Skin epidermis (tissue), 12 donors: Measurements from ENCODE around the gene ARSJ.

Source experiments
- H3K27ac ChIP-seq, 21 experiments: fragments of 200-600 bp; sonication (generic) in 11 of 21; one replicate each; pipeline ENCODE4 v1.5.0; 2020; ENCODE audit warnings: mild to moderate bottlenecking in 3 of 21, inconsistent platforms in 2 of 21, moderate library complexity in 2 of 21
- H3K4me3 ChIP-seq, 7 experiments: fragments of 200-600 bp; sonication (generic) in 2 of 7; one replicate each; pipeline ENCODE4 v1.5.0; 2020; ENCODE audit warnings: inconsistent platforms in 2 of 7, mild to moderate bottlenecking in 2 of 7, moderate library complexity in 1 of 7

Gene ARSJ

DNA sequence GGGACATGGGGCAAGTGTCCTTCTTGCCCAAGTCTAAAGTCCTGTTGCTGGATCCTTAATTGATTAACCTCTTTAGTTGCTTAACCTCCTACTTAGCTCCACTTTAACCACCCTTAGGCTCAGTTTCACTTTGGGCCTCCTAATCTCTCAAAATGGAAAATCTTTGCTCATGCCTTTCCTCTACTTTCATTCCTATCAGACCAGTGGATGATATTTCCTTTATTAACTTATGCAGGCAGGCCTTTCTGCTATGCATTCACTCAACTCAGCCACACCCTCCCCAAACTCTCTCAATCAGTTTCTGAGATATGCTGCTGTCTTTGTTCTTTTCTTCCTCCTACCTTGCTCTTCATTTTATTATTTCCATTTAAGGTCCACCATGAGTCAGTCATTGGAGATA lies 14.4 kb upstream of the ARSJ start:
- Histone ChIP-seq H3K4me3 (no peak overlapping the region), H3K27ac (no peak overlapping the region)

- no peak overlapping the region for H3K27ac ChIP-seq
- H3K4me3 ChIP-seq = no peak overlapping the region
Observed at GRCh38 chr4:113990886-113991285, 11.4 kb upstream of the ARSJ start.

DNA sequence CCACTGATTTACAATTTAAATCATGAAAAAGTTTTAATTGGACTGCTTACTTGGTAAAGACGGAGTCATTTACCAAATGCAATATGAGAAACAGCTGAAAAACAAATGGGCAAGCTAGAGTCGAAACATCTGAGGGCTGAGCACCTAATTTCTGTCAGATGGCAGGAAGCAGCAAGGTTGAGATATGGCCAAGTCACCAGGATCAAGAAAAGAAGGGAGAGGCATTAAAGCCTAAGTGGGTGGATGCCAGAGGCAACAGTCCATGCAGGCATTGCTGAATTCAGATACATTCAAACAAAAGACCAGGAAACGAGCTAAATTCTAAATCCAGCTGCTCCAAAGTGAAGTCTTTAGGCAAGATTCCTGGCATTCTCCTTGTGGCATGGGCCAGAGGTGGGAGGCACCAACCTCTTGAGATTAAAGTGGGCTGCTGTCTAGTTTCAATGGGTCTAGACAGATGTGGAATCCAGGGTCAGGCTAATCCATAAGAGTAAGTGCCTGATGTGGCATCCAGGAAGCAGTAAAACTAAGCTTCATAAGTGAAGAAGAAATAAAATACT lies 8.0 kb upstream of the ARSJ start:
- no peak overlapping the region for H3K27ac ChIP-seq

DNA sequence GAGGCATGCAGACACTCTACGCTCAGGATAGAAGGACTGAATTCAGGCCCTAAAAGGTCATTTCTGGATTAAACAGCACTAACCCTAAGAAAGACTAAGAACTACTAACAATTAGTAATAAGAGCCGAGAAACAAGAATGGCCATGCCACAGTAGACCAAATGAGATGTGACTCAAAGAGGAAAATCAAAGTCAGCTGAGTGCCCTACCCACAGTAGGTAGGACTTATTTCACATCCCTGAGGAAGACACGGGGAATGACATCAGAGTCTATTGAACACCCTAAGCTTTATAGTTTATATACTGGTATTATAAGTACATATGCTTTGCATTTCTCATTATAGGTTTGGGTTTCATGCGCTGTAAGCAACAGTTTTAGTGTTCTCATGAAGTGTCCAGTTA lies 2.7 kb upstream of the ARSJ start:
- no peak overlapping the region for H3K27ac ChIP-seq
- no peak overlapping the region for H3K4me3 ChIP-seq

More for the DNA sequence above, 8.0 kb upstream of the ARSJ start:
- H3K4me3 ChIP-seq = no peak overlapping the region

- no peak overlapping the region for H3K27ac ChIP-seq
- no peak overlapping the region for H3K4me3 ChIP-seq
Observed at GRCh38 chr4:113981591-113981990, 2.1 kb upstream of the ARSJ start.

DNA sequence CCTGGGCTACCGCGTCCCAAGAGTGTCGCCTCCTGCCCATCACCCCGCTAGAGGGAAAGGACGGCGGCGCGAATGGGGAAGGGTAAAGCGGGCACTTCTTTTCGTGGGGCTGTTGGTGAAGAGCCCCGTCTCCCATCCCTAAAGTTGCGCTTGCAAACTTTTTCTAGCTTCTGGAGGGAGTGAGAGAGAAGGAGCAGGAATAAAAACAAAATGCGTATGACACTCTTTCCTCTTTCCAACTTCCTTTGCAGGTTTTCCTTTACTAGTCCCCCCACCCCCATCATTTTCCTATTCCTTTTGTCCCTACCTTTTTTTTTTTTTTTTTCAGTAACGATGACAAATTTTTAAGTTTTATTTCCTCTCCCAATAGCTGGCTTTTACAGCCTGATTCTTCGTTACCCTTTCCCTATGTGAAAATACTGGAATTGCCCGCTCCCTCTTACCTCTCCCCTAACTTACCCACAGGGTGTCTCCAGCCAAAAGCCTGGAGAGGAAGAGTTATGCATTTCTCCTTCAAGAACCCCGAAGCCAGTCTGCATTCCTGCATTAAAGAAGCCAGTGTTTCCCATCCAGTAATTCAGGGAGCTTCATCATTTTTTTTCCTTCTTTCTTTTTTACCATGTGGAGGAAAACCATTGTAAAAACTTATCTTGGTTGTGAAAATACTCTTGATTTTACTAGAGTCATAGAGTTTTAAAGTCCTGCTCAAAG lies 613 bp upstream of the ARSJ start:
- H3K4me3 ChIP-seq = peak overlapping the region; percentile 37 to 61 (median 50)
- H3K27ac ChIP-seq = peak overlapping the region in 20 of 21 experiments; percentile 53 to 88 (median 75)

DNA sequence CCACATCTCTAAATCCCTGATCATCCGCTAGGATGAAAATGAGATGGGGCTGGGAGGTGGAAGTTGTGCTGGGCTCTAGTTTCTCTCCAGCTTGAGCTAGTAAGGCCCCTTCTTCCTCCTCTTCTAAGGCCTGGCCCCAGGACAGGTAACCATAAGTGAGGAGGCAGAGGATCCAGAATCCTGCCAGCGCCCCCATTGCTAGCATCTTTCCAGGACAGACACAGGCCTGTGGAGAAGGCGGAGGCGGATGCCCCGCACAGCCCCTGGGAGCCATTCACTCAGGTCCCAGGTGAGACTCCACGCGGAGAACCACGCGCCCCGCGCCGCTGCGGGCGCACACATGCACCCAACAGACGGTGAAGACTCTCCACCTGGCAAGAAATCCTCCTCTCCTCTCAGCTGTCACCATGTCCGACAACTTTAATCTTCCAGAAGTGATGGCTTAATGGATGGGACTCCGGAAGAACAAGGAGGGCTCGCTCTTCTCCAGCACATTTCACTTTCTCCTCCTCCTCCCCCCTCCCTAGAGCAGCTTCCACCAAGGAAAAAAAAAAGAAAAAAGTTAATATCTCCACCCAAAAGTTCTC lies 793 bp downstream of the ARSJ start:
- Histone ChIP-seq H3K27ac (peak overlapping the region in 18 of 21 experiments; percentile 53 to 88 (median 77)), H3K4me3 (peak overlapping the region; percentile 37 to 61 (median 50))

DNA sequence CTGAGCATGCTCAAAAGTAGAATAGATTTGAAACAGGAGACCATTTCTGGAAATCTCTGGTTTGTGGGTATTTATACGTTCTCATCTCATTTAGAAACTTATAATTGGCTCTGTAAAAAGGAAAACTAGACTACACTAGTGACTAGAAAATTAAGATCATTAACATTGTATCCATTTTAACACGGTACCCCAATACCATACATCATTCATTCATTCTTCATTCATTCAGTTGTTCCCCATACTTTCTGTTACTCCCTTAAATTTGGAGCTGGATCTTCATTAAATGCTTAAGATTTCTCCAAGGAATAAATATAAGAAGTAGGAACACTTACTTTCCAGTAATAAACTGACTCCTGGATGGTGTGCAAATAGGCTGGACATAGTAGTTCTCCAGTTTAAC lies 1.3 kb downstream of the ARSJ start:
- H3K4me3 ChIP-seq = peak overlapping the region in 6 of 7 experiments; percentile 37 to 61 (median 50)
- H3K27ac ChIP-seq = peak overlapping the region in 10 of 21 experiments; percentile 67 to 88 (median 81)

- Histone ChIP-seq H3K4me3 (peak overlapping the region in 3 of 7 experiments; percentile 6 to 60 (median 49)), H3K27ac (peak overlapping the region in 5 of 21 experiments; percentile 1 to 83 (median 42))
Observed at GRCh38 chr4:113977526-113977855, 2.0 kb downstream of the ARSJ start.

- H3K4me3 ChIP-seq = peak overlapping the region in 3 of 7 experiments; percentile 6 to 60 (median 49)
- peak overlapping the region in 5 of 21 experiments; percentile 1 to 83 (median 42) for H3K27ac ChIP-seq
Observed at GRCh38 chr4:113976741-113977525, 2.5 kb downstream of the ARSJ start.

DNA sequence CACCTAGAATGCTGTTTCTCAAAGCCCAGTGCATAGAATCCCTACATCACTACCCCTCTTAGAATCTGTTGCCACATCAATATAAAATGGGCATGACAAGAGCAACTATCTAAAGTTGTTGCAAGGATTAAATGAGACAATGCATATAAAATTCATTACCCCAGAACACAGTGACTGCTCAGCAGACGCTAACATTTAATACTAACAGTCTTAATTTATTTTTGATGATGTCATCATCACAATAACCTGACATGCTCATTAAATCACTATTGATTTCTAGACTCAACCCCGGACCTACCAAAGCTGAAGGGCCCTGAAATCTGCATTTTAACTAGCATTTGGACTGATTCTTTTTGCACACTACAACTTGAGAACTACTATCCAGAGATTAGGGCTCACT lies 3.9 kb downstream of the ARSJ start:
- H3K27ac ChIP-seq = no peak overlapping the region
- no peak overlapping the region for H3K4me3 ChIP-seq

DNA sequence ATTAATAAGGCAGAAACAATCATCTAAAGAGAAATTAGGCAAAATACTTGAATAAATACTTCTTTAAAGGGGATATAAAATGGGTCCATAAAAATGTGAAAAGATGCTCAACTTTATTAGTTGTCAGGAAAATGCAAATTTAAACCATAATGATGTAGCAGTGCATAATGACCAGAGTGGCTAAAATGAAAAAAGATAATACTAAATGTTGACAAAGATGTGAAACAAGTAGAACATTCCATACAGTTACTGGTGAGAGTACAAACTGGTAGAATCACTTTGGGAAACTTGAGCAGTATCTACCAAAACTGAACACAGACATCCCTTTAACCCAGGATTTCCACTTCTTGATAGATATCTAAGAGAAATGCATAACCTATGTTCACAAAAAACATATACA lies 5.0 kb downstream of the ARSJ start:
- Histone ChIP-seq H3K4me3 (no peak overlapping the region), H3K27ac (no peak overlapping the region)

DNA sequence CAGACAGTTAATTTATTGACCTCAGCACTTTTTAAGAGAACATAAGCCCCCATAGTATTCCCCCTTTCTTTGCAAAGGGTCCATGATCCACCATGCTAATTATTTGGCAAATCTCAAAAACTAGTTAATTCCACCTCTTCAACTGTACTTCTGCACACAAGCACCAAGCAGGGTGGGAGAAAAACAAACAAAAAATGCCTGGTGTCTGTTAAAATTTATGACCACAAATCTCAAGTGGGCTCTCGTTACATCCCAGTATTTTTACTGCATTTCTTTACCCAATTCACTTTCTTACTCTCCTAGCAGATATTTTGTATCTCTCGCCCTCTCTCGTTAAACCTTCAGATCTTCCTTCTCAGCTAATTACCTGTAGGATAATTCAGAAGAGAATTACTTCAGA lies 6.1 kb downstream of the ARSJ start:
- Histone ChIP-seq H3K4me3 (no peak overlapping the region), H3K27ac (no peak overlapping the region)

DNA sequence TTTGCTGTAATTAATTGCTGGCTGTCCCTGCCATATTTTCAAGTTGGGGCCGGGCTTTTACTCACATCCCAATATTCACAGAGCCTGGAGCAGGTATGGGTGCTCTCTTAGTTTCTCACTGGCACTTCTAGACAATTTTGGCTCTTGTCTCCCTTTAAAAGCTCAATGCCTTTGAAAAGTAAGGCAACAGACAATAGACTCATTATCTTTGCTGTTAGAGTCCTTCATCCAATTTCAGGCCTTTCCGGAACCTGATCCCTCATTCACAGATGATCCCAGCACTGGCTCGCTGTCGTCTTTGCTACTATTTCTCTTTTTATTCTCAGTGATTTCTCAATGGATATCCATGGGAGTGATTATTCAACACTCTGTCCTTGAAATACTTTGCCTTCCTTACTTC lies 6.7 kb downstream of the ARSJ start:
- peak overlapping the region in 1 of 21 experiments; percentile 12 for H3K27ac ChIP-seq

DNA sequence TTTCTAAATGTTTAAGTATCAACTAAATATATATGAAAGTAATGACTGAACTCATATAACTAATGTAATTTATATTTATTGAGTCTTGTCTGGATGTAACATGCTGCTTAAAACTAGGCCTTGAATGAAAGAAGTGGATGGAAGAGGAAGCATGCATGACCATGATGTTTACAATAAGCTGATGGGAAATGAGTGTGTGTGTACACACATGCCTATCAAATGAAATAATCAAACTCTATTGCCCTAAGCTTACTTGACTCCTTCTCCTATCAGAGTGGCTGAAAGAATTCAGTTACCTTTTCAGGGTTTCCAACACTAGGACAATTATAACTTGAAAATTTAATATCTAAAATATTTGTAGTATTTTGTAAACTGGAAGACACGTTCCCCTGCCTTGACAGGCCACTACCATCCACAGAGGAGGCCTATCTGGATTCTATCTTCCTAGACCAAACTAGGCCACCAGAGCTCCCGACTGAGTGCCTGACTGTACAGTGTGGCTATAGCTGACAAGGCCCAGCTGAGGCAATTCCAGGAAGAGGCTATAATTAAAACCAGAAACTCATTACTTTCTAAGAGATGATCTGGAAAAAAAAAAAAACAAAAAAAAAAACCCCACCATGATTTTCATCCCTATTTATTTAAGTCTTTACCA lies 7.6 kb downstream of the ARSJ start:
- peak overlapping the region in 2 of 21 experiments; percentile 22 to 43 for H3K27ac ChIP-seq
- H3K4me3 ChIP-seq = no peak overlapping the region

More for the DNA sequence above, 6.7 kb downstream of the ARSJ start:
- no peak overlapping the region for H3K4me3 ChIP-seq

GRCh38 chr4:113969709-113970334 lies 9.6 kb downstream of the ARSJ start:
- Histone ChIP-seq H3K4me3 (no peak overlapping the region), H3K27ac (no peak overlapping the region)

GRCh38 chr4:113968473-113968872 lies 11.0 kb downstream of the ARSJ start:
- no peak overlapping the region for H3K4me3 ChIP-seq
- no peak overlapping the region for H3K27ac ChIP-seq

- no peak overlapping the region for H3K27ac ChIP-seq
- H3K4me3 ChIP-seq = no peak overlapping the region
Observed at GRCh38 chr4:113967687-113968086, 11.8 kb downstream of the ARSJ start.

GRCh38 chr4:113962719-113963265 lies 16.7 kb downstream of the ARSJ start:
- Histone ChIP-seq H3K4me3 (no peak overlapping the region), H3K27ac (no peak overlapping the region)
